A673 (cell line): ENCODE data around the gene SH3GL3. TPM values are rescaled to one million over a fixed set of nuclear protein-coding genes. Genes with fewer than 3 reads are reported as not detected.
A peak's percentile ranks its signal among the peaks of the same experiment; 100 is the strongest.

ENCODE experiments used
- BruUV-seq: library from RNA; stranded (reverse); fragments of 400-500 nt; replicated peaks from 2 replicates; lab custom pipeline; 2021; lab: Mats Ljungman, UMichigan
- CTCF ChIA-PET: fragments of 300-600 bp; sonication (Branson Sonifier 250); formaldehyde crosslinking; loops from one replicate; lab custom pipeline; 2022; ENCODE audit warnings: antibody characterized with exemption; lab: Charles Lee
- POLR2A ChIA-PET: fragments of 300-600 bp; sonication (Branson Sonifier 250); formaldehyde crosslinking; loops from one replicate; lab custom pipeline; 2022; ENCODE audit warnings: antibody characterized with exemption; ENCODE audit not compliant: low non-redundant PET; lab: Charles Lee
- DNase-seq: peaks from one replicate; pipeline ENCODE4 v3.0.0-alpha.2; 2015; ENCODE audit warnings: low spot score
- H3K27ac ChIP-seq: fragments of 200-600 bp; sonication (generic); 2 replicates; pipeline ENCODE4 v1.5.1; 2016; ENCODE audit warnings: mixed run types, low read depth, mild to moderate bottlenecking, mixed read lengths, antibody characterized with exemption, low read length; ENCODE audit not compliant: poor library complexity, severe bottlenecking
- H3K27me3 ChIP-seq: fragments of 200-600 bp; sonication (generic); replicated peaks from 2 replicates; pipeline ENCODE4 v1.6.1; 2017; ENCODE audit warnings: mixed run types, low read depth, mild to moderate bottlenecking, mixed read lengths, antibody characterized with exemption, low read length; ENCODE audit not compliant: insufficient read depth, poor library complexity
- H3K36me3 ChIP-seq: fragments of 200-600 bp; sonication (generic); 2 replicates; pipeline ENCODE4 v1.6.1; 2016; ENCODE audit warnings: mixed run types, mild to moderate bottlenecking, mixed read lengths, antibody characterized with exemption, low read length; ENCODE audit not compliant: insufficient read depth, poor library complexity, severe bottlenecking
- H3K4me1 ChIP-seq: fragments of 200-600 bp; sonication (generic); 2 replicates; pipeline ENCODE4 v1.6.1; 2017; ENCODE audit warnings: mixed run types, mild to moderate bottlenecking, mixed read lengths, antibody characterized with exemption, low read length; ENCODE audit not compliant: insufficient read depth, poor library complexity, severe bottlenecking
- H3K4me3 ChIP-seq: fragments of 200-600 bp; sonication (generic); 2 replicates; pipeline ENCODE4 v1.5.1; 2016; ENCODE audit warnings: low read depth, mixed run types, mild to moderate bottlenecking, mixed read lengths, low read length; ENCODE audit not compliant: poor library complexity, severe bottlenecking
- H3K9me3 ChIP-seq: fragments of 200-600 bp; sonication (generic); 2 replicates; pipeline ENCODE4 v1.6.1; 2016; ENCODE audit warnings: mixed run types, low read depth, mild to moderate bottlenecking, mixed read lengths, antibody characterized with exemption, low read length; ENCODE audit not compliant: poor library complexity, severe bottlenecking
- EZH2 ChIP-seq: fragments of 200-600 bp; sonication (generic); IDR thresholded peaks from 2 replicates; pipeline ENCODE4 v1.6.1; 2017; ENCODE audit warnings: borderline replicate concordance, low read depth, mild to moderate bottlenecking, mixed read lengths, antibody characterized with exemption, low read length; ENCODE audit not compliant: poor library complexity, severe bottlenecking
- intact Hi-C: fragments of 100-400 bp; cut with micrococcal nuclease; formaldehyde crosslinking; loops from one replicate; pipeline ENCODE4 v1.10.0; 2022; ENCODE audit not compliant: unreplicated experiment
- total RNA-seq: library from RNA; stranded (reverse); gene quantifications from 2 replicates; pipeline ENCODE4 v1.2.3, GENCODE V29; 2021
- TF ChIP-seq, protein P1 (sequence below): fragments of 300-800, 200-600 bp; sonication (generic); conservative IDR thresholded peaks from 2 replicates; pipeline ENCODE4 v1.5.1; 2017; ENCODE audit warnings: low read depth, mild to moderate bottlenecking, antibody characterized with exemption, low read length, moderate library complexity, mixed read lengths

The SH3GL3 gene
- total RNA-seq, 1 experiment from 2014 or later: 25.6 TPM

DNA sequence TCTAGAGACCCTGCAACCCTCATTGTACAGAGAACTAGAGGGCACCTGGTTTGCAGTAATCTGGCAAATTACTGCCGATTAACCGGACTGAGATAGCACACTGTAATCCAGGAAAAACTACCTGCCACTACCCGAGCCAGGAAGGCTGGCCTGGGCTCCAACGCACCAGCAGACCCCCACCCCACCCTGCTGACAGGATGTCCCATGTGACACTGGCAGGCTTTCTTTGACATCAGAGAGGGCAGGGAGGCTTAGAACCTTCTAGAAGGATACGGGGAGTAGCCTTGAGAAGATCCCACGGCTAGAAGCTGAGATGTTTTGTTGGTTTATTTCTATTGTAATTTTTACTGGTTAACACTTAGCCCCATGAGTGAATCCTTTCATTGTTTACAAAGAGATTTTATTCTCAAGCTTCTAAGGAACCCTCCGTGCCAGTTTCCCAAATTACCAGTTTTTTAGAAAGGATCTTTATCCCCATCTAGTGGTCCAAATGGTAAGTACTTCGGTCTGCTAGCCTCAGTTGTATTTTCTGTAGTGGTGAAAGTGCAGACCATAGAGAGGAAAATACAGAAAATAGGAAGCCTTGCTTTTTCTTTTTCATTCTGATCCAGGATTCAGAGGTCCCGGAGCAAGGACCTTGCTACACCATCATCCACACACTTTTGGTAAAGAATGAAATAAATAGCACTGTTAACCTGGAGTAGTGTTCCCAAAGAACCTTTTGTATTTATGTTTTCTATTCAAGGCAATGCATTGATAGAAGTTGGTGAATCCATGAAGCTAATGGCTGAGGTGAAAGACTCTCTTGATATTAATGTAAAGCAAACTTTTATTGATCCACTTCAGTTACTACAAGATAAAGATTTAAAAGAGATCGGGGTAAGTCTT, 124.9 kb downstream of the SH3GL3 start:
- Histone ChIP-seq H3K4me1 (no peaks in the 10 kb centered on the region), H3K9me3 (no peaks in the 10 kb centered on the region), H3K4me3 (no peak overlapping the region), H3K27me3 (no peaks in the 10 kb centered on the region), H3K27ac (no peak overlapping the region), H3K36me3 (no peaks in the 10 kb centered on the region)
- CTCF ChIA-PET: interaction anchor here (0.8 to 1.0 kb wide), 2 partner anchors 132 to 134 kb away, joined by 3 to 5 read pairs; no protein-coding TSS in a partner anchor
- DNase-seq: peak; percentile 65
- no TSS peak for BruUV-seq
- TF ChIP-seq, protein P1, sequence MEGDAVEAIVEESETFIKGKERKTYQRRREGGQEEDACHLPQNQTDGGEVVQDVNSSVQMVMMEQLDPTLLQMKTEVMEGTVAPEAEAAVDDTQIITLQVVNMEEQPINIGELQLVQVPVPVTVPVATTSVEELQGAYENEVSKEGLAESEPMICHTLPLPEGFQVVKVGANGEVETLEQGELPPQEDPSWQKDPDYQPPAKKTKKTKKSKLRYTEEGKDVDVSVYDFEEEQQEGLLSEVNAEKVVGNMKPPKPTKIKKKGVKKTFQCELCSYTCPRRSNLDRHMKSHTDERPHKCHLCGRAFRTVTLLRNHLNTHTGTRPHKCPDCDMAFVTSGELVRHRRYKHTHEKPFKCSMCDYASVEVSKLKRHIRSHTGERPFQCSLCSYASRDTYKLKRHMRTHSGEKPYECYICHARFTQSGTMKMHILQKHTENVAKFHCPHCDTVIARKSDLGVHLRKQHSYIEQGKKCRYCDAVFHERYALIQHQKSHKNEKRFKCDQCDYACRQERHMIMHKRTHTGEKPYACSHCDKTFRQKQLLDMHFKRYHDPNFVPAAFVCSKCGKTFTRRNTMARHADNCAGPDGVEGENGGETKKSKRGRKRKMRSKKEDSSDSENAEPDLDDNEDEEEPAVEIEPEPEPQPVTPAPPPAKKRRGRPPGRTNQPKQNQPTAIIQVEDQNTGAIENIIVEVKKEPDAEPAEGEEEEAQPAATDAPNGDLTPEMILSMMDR: peak; percentile 70
- TF ChIP-seq EZH2: no peak
- POLR2A ChIA-PET: no interaction called here
- intact Hi-C loops: loop anchor here (5.0 kb wide), 1 partner anchor 325 kb away; no protein-coding TSS in a partner anchor

DNA sequence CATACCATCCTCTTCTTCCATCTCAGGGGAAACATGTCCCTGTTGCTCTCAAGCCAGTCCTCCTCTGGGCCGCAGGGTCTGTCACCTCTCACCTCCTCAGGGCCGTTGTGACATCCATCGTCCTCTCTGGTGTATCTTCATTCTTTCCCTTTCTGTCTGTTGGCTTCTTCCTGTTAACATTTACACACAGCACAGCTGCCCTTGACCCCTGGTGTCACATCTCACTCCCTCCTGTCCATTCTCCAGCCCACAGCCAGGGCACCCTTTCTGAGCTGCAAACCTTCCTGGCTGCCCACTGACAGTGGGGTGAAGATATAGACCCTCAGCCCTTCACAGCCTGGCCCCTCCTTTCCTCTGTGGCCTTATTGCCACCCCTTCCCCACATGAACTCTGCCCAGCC, 127.2 kb downstream of the SH3GL3 start:
- no peak for TF ChIP-seq EZH2
- TF ChIP-seq, protein P1: no peak
- Histone ChIP-seq H3K4me1 (no peaks in the 10 kb centered on the region), H3K9me3 (no peaks in the 10 kb centered on the region), H3K36me3 (no peaks in the 10 kb centered on the region), H3K4me3 (no peak overlapping the region), H3K27ac (no peak overlapping the region), H3K27me3 (no peaks in the 10 kb centered on the region)
- DNase-seq: no peak
- CTCF ChIA-PET: no interaction called here
- BruUV-seq: no TSS peak
- intact Hi-C loops: loop anchor here (5.0 kb wide), 1 partner anchor 327 kb away; no protein-coding TSS in a partner anchor
- POLR2A ChIA-PET: no interaction called here

DNA sequence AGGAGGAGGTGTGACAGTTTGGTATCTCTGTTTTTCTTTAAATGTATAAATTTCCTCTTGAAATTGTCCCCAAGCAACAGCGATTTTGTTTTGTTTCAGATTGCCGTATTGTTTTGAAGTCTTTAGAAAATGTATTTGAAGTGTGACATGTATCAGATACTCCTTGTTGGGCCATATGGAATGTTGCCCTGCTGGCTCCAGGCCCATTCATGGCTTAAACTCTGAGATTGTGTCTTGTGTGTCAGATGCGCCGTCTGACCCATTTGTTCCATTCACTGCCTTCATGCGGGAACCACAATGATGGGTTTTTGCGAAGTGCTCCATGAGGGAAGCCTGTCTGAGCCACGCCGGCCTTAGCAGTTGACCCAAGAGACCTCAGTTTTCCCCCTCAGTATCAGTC, 131.6 kb downstream of the SH3GL3 start:
- intact Hi-C loops: no loop called here
- no peak for DNase-seq
- no peaks in the 10 kb centered on the region for H3K36me3 ChIP-seq
- no peak overlapping the region for H3K27ac ChIP-seq
- H3K9me3 ChIP-seq: no peaks in the 10 kb centered on the region
- no TSS peak for BruUV-seq
- no peak for TF ChIP-seq EZH2
- TF ChIP-seq, protein P1: no peak
- H3K27me3 ChIP-seq: no peaks in the 10 kb centered on the region
- no peaks in the 10 kb centered on the region for H3K4me1 ChIP-seq
- CTCF ChIA-PET: no interaction called here
- POLR2A ChIA-PET: no interaction called here
- H3K4me3 ChIP-seq: no peak overlapping the region
